K562 (cell line): ENCODE data around the gene NPFFR1. TPM values are rescaled to one million over a fixed set of nuclear protein-coding genes. Genes with fewer than 3 reads are reported as not detected.
A peak's percentile ranks its signal among the peaks of the same experiment; 100 is the strongest.

Experiments used
- BRD4 ChIP-seq: fragments of 200-600 bp; sonication (generic); IDR thresholded peaks from 2 replicates; pipeline ENCODE4 v1.6.1; 2017; ENCODE audit warnings: inconsistent platforms
- FOXJ3 ChIP-seq: sonication (generic); formaldehyde crosslinking; IDR thresholded peaks from 2 replicates; pipeline ENCODE4 v1.4.0; 2020; ENCODE audit warnings: mild to moderate bottlenecking, missing genetic modification reagents
- FUS ChIP-seq: fragments of 200-400 bp; formaldehyde crosslinking; optimal IDR thresholded peaks from 2 replicates; pipeline ENCODE3; 2017; ENCODE audit warnings: low read depth, low read length
- MNT ChIP-seq, 2 experiments: fragments of 450-650 bp; conservative IDR thresholded peaks; 2 replicates each; pipeline ENCODE4 v1.6.1; 2017; ENCODE audit warnings: mild to moderate bottlenecking in 2 of 2, moderate library complexity in 2 of 2
- NCOR1 ChIP-seq: fragments of 450-650 bp; IDR thresholded peaks from 2 replicates; pipeline ENCODE4 v1.6.1; 2016; ENCODE audit warnings: mild to moderate bottlenecking, moderate library complexity
- NFE2 ChIP-seq: IDR thresholded peaks from 2 replicates; pipeline ENCODE4 v1.6.1; 2014; ENCODE audit warnings: antibody characterized with exemption, low read depth
- PHF8 ChIP-seq: fragments of 200-600 bp; sonication (generic); IDR thresholded peaks from 2 replicates; pipeline ENCODE4 v1.6.1; 2012; ENCODE audit warnings: mixed run types, mild to moderate bottlenecking, inconsistent platforms, low read length, moderate library complexity, borderline replicate concordance
- PHTF2 ChIP-seq: fragments of 250-450 bp; sonication (Bioruptor Pico); IDR thresholded peaks from 2 replicates; pipeline ENCODE4 v1.5.0; 2021; ENCODE audit warnings: mild to moderate bottlenecking
- RREB1 ChIP-seq: fragments of 250-450 bp; sonication (Bioruptor Pico); IDR thresholded peaks from 2 replicates; pipeline ENCODE4 v1.4.0; 2020
- U2AF2 ChIP-seq: fragments of 200-400 bp; formaldehyde crosslinking; optimal IDR thresholded peaks from 2 replicates; pipeline ENCODE3; 2017; ENCODE audit warnings: low read depth, mild to moderate bottlenecking, low read length
- XRCC3 ChIP-seq: fragments of 450-650 bp; IDR thresholded peaks from 2 replicates; pipeline ENCODE4 v1.6.1; 2017; ENCODE audit warnings: mild to moderate bottlenecking, moderate library complexity
- ZBTB11 ChIP-seq, 3 experiments: fragments of 200-800 bp in 1 of 3; fragments of 250-450 bp in 1 of 3; fragments of 450-650 bp in 1 of 3; sonication (Bioruptor Pico) in 1 of 3; sonication (Bioruptor generic) in 1 of 3; formaldehyde crosslinking in 1 of 3; IDR thresholded peaks; 2 replicates each; pipeline versions ENCODE4 v1.6.1 to v1.8.0; 2016 to 2022; ENCODE audit warnings: mild to moderate bottlenecking in 2 of 3, missing genetic modification characterization in 2 of 3, missing compliant biosample characterization in 1 of 3, moderate library complexity in 1 of 3
- ZNF124 ChIP-seq: sonication (generic); formaldehyde crosslinking; IDR thresholded peaks from 2 replicates; pipeline ENCODE4 v1.8.1; 2022; ENCODE audit warnings: missing genetic modification reagents
- ZNF3 ChIP-seq: fragments of 250-450 bp; sonication (Bioruptor Pico); IDR thresholded peaks from 2 replicates; pipeline ENCODE4 v1.5.0; 2021; ENCODE audit warnings: mild to moderate bottlenecking, moderate library complexity
- ZNF644 ChIP-seq: fragments of 200-800 bp; sonication (Bioruptor generic); IDR thresholded peaks from 2 replicates; pipeline ENCODE4 v1.6.1; 2016; ENCODE audit warnings: low read depth, missing genetic modification characterization, missing compliant biosample characterization
- ZNF75A ChIP-seq: fragments of 450-650 bp; formaldehyde crosslinking; IDR thresholded peaks from 2 replicates; pipeline ENCODE4 v1.4.0; 2020; ENCODE audit warnings: mild to moderate bottlenecking
- polyA plus RNA-seq, 8 experiments: library from polyadenylated mRNA; depleted of rRNA in 4 of 8; stranded (reverse) in 5 of 8; unstranded in 3 of 8; fragments of >200 nt; fragmentation: Nextera tagmentation in 2 of 8; fragmentation: Illumina TruSeq in 1 of 8; extraction: Ambion mirVana in 2 of 8; extraction: Trizol in 1 of 8; gene quantifications; 2 replicates each; pipeline versions ENCODE4 v1.2.1 to v1.2.3, GENCODE V29; 2011 to 2014; ENCODE audit warnings: inconsistent platforms in 1 of 8, missing spikeins in 1 of 8
- total RNA-seq, 7 experiments: library from RNA; depleted of rRNA in 6 of 7; stranded (reverse); fragments of >200 nt in 6 of 7; fragmentation: Illumina TruSeq in 2 of 7; extraction: Trizol in 2 of 7; gene quantifications; 2 replicates each; pipeline versions ENCODE4 v1.2.1 to v1.2.3, GENCODE V29; 2011 to 2021; ENCODE audit warnings: low replicate concordance in 1 of 7

NPFFR1 gene
- total and polyA plus RNA-seq, 9 of the 15 experiments (the other 6 are each of a cell fraction or from before 2014, with no cell fraction given) = under 0.01 TPM; not detected in 8

- TF ChIP-seq RREB1 (no peak), NFE2 (no peak), MNT (conservative IDR thresholded peaks at IDR 0.05) (peak; percentile 57 to 64; a peak in 3 of 4 replicates), ZBTB11 (CRISPR knock-in tag; IDR thresholded peaks at IDR 0.05) (0 out of 6 replicates have a peak, but pooled peaks of 1 of the 3 experiments have one; percentile 14), ZNF3 (CRISPR knock-in tag) (no peak), U2AF2 (no peak), FUS (no peak), NCOR1 (no peak), XRCC3 (no peak), ZNF124 (CRISPR knock-in tag) (no peak), BRD4 (no peak), FOXJ3 (CRISPR knock-in tag) (no peak), ZNF75A (CRISPR knock-in tag) (no peak), PHF8 (no peak), PHTF2 (CRISPR knock-in tag) (no peak), ZNF644 (tag) (no peak)
Observed at GRCh38 chr10:70232155-70232858, 51.5 kb downstream of the NPFFR1 start (continued).
